PC-3 (cell line): ENCODE data around the gene BMAL2. TPM values are rescaled to one million over a fixed set of nuclear protein-coding genes. Genes with fewer than 3 reads are reported as not detected.
A peak's percentile ranks its signal among the peaks of the same experiment; 100 is the strongest.

Source experiments
- ATAC-seq: fragments of 200-7000 bp; cut with Tn5 transposase; 2 replicates; pipeline ENCODE4 v1.9.1; 2020; ENCODE audit warnings: mild to moderate bottlenecking, moderate library complexity
- BruUV-seq: library from RNA; stranded (reverse); fragments of 400-500 nt; replicated peaks from 2 replicates; lab custom pipeline; 2021; lab: Mats Ljungman, UMichigan
- CTCF ChIA-PET: fragments of 300-600 bp; sonication (Branson Sonifier 250); formaldehyde crosslinking; loops from one replicate; lab custom pipeline; 2022; ENCODE audit warnings: antibody characterized with exemption; lab: Charles Lee
- POLR2A ChIA-PET: fragments of 300-600 bp; sonication (Branson Sonifier 250); formaldehyde crosslinking; loops from one replicate; lab custom pipeline; 2022; ENCODE audit warnings: antibody characterized with exemption; ENCODE audit not compliant: unreplicated experiment; lab: Charles Lee
- DNase-seq: peaks from one replicate; pipeline ENCODE4 v3.0.0-alpha.2; 2015
- H2AFZ ChIP-seq: fragments of 300-600 bp; sonication (generic); 2 replicates; pipeline ENCODE4 v1.6.0; 2016; ENCODE audit warnings: antibody characterized with exemption, low read length
- H3F3A ChIP-seq: fragments of 300-600 bp; sonication (generic); one replicate; pipeline ENCODE4 v1.6.0; 2017; ENCODE audit warnings: antibody characterized with exemption, low read length, control low read depth, mild to moderate bottlenecking; ENCODE audit not compliant: unreplicated experiment
- H3K27ac ChIP-seq: fragments of 300-600 bp; sonication (generic); 2 replicates; pipeline ENCODE4 v1.5.1; 2016; ENCODE audit warnings: mild to moderate bottlenecking, low read length
- H3K27me3 ChIP-seq: fragments of 300-600 bp; sonication (generic); 2 replicates; pipeline ENCODE4 v1.6.1; 2016; ENCODE audit warnings: low read length, mixed read lengths
- H3K36me3 ChIP-seq: fragments of 300-600 bp; sonication (generic); 2 replicates; pipeline ENCODE4 v1.6.1; 2016; ENCODE audit warnings: low read depth, mixed run types, low read length, mixed read lengths
- H3K4me1 ChIP-seq: fragments of 300-600 bp; sonication (generic); 2 replicates; pipeline ENCODE4 v1.5.1; 2016; ENCODE audit warnings: low read length; ENCODE audit not compliant: insufficient read depth
- H3K4me2 ChIP-seq: fragments of 300-600 bp; sonication (generic); 2 replicates; pipeline ENCODE4 v1.6.0; 2016; ENCODE audit warnings: low read length
- H3K4me3 ChIP-seq: fragments of 300-600 bp; sonication (generic); 2 replicates; pipeline ENCODE4 v1.5.1; 2016; ENCODE audit warnings: mild to moderate bottlenecking, low read length, mixed read lengths
- H3K79me2 ChIP-seq: fragments of 300-600 bp; sonication (generic); 2 replicates; pipeline ENCODE4 v1.6.1; 2017; ENCODE audit warnings: low read length, mixed read lengths
- H3K9ac ChIP-seq: fragments of 300-600 bp; sonication (generic); 2 replicates; pipeline ENCODE4 v1.6.0; 2016; ENCODE audit warnings: mild to moderate bottlenecking, low read length
- H3K9me2 ChIP-seq: fragments of 300-600 bp; sonication (generic); replicated peaks from 2 replicates; pipeline ENCODE4 v1.6.1; 2016; ENCODE audit warnings: mixed run types, low read length, mixed read lengths
- H3K9me3 ChIP-seq: fragments of 300-600 bp; sonication (generic); 2 replicates; pipeline ENCODE4 v1.6.1; 2016; ENCODE audit warnings: low read length, mixed read lengths
- H4K20me1 ChIP-seq: fragments of 300-600 bp; sonication (generic); 2 replicates; pipeline ENCODE4 v1.6.1; 2016; ENCODE audit warnings: low read length, mixed read lengths
- EZH2 ChIP-seq: fragments of 300-600 bp; sonication (generic); IDR thresholded peaks from one replicate; pipeline ENCODE4 v1.6.1; 2017; ENCODE audit warnings: antibody characterized with exemption, mild to moderate bottlenecking, low read length; ENCODE audit not compliant: unreplicated experiment
- EZH2phosphoT487 ChIP-seq: fragments of 300-600 bp; sonication (generic); IDR thresholded peaks from 2 replicates; pipeline ENCODE4 v1.6.1; 2018; ENCODE audit warnings: mild to moderate bottlenecking, antibody characterized with exemption, low read length, borderline replicate concordance
- intact Hi-C: fragments of 100-400 bp; cut with micrococcal nuclease; formaldehyde crosslinking; loops from 2 replicates; pipeline ENCODE4 v1.9.0; 2023
- total RNA-seq: library from RNA; depleted of rRNA; stranded (reverse); fragments of >200 nt; gene quantifications from 2 replicates; pipeline ENCODE4 v1.2.3, GENCODE V29; 2014
- TF ChIP-seq, protein P1 (sequence below): fragments of 300-600 bp; sonication (generic); conservative IDR thresholded peaks from 2 replicates; pipeline ENCODE4 v1.5.1; 2017; ENCODE audit warnings: antibody characterized with exemption, low read depth, mild to moderate bottlenecking, low read length

The BMAL2 gene
- total RNA-seq, 1 experiment from 2014 or later = 137 TPM

DNA sequence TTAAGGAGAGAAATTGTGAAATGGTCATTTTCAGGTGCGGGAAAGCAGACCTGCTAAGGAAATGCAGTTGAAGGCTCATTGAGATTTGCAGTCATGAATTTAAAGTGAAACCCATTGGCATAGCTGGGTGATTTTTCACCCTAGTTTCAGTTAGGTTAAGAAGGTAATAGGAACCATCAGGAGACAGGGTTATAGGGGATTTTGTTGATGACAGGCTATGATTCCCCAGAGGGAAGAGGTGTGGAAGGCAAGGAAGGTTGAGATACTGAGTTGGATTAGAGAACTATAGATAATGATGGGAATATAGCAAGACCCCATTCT, 22.7 kb upstream of the BMAL2 start:
- H3K4me1 ChIP-seq = peaks cover 2% of the 10 kb centered on the region
- no peaks in the 10 kb centered on the region for H3K9me3 ChIP-seq
- H3K79me2 ChIP-seq = no peaks in the 10 kb centered on the region
- no peak overlapping the region for H3K27ac ChIP-seq
- no peaks in the 10 kb centered on the region for H3F3A ChIP-seq
- H3K27me3 ChIP-seq = no peaks in the 10 kb centered on the region
- TF ChIP-seq EZH2phosphoT487 (no peak), EZH2 (no peak)
- TF ChIP-seq, protein P1, sequence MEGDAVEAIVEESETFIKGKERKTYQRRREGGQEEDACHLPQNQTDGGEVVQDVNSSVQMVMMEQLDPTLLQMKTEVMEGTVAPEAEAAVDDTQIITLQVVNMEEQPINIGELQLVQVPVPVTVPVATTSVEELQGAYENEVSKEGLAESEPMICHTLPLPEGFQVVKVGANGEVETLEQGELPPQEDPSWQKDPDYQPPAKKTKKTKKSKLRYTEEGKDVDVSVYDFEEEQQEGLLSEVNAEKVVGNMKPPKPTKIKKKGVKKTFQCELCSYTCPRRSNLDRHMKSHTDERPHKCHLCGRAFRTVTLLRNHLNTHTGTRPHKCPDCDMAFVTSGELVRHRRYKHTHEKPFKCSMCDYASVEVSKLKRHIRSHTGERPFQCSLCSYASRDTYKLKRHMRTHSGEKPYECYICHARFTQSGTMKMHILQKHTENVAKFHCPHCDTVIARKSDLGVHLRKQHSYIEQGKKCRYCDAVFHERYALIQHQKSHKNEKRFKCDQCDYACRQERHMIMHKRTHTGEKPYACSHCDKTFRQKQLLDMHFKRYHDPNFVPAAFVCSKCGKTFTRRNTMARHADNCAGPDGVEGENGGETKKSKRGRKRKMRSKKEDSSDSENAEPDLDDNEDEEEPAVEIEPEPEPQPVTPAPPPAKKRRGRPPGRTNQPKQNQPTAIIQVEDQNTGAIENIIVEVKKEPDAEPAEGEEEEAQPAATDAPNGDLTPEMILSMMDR = no peak
- no TSS peak for BruUV-seq
- no peak overlapping the region for H3K4me3 ChIP-seq
- DNase-seq (no peak), ATAC-seq (no peak)
- H3K9me2 ChIP-seq = no peaks in the 10 kb centered on the region
- ChIA-PET POLR2A (interaction anchor here (0.6 kb wide), 1 partner anchor 34 kb away, joined by 3 read pairs; no protein-coding TSS in a partner anchor), CTCF (no interaction called here)
- H3K4me2 ChIP-seq = no peak overlapping the region
- H2AFZ ChIP-seq = no peak overlapping the region
- peaks cover 12% of the 10 kb centered on the region; the same call in 1 of the 2 replicates for H3K36me3 ChIP-seq
- H3K9ac ChIP-seq = no peak overlapping the region
- intact Hi-C loops = loop anchor here (5.0 to 10.0 kb wide), 3 partner anchors 273 to 455 kb away; no protein-coding TSS in a partner anchor
- H4K20me1 ChIP-seq = no peaks in the 10 kb centered on the region

DNA sequence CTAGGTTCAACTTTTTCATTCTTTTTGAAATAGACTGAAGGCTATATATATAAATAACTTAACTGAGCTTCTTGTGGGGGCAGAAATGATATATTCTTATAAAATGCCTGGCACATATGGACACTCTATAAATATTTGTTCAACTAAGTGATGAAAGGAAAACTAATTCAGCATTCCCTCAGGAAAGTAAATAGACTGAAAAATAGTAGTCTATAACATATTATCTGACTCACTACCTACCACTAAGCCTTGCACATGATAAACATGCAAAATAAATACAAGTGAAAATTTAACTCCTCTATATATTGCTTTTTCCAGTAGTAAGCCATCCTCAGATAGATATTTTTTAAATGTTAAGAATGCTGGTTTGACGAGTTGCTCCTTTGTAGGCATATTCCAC, 15.7 kb upstream of the BMAL2 start:
- no peak for TF ChIP-seq EZH2phosphoT487
- TF ChIP-seq, protein P1 = no peak
- no peak for TF ChIP-seq EZH2
- Histone ChIP-seq H3K27me3 (no peaks in the 10 kb centered on the region), H3K9me2 (no peaks in the 10 kb centered on the region), H3K9me3 (no peaks in the 10 kb centered on the region), H3F3A (peaks cover 10% of the 10 kb centered on the region), H3K36me3 (peaks cover 13% of the 10 kb centered on the region; the same call in 1 of the 2 replicates), H3K4me3 (peak overlapping the region; percentile 18), H3K27ac (peak overlapping the region; percentile 76), H3K9ac (peak overlapping the region; percentile 51), H3K79me2 (no peaks in the 10 kb centered on the region), H3K4me2 (peak overlapping the region; percentile 66), H2AFZ (no peak overlapping the region), H3K4me1 (peaks cover 52% of the 10 kb centered on the region), H4K20me1 (no peaks in the 10 kb centered on the region)
- CTCF ChIA-PET = interaction anchor here (0.5 to 1.5 kb wide), 2 partner anchors 11 to 118 kb away, joined by 6 read pairs; no protein-coding TSS in a partner anchor
- peak; percentile 88 for DNase-seq
- ATAC-seq = peak; percentile 80
- no TSS peak for BruUV-seq
- intact Hi-C loops = loop anchor here (1.0 to 5.0 kb wide), 3 partner anchors 14 to 380 kb away; partner anchors contain the start of genes FGFR1OP2 and INTS13
- POLR2A ChIA-PET = interaction anchor here (0.5 to 1.0 kb wide), 2 partner anchors 13 to 18 kb away, joined by 3 to 19 read pairs; no protein-coding TSS in a partner anchor

GRCh38 chr12:27319409-27319808, 13.2 kb upstream of the BMAL2 start:
- Histone ChIP-seq H3F3A (peaks cover 10% of the 10 kb centered on the region), H3K4me2 (peak overlapping the region; percentile 37), H3K9me3 (no peaks in the 10 kb centered on the region), H3K36me3 (peaks cover 22% of the 10 kb centered on the region), H3K9ac (peak overlapping the region; percentile 30; the same call in 1 of the 2 replicates), H2AFZ (no peak overlapping the region), H3K79me2 (no peaks in the 10 kb centered on the region), H3K4me1 (peaks cover 52% of the 10 kb centered on the region), H3K4me3 (no peak overlapping the region), H3K27me3 (no peaks in the 10 kb centered on the region), H3K27ac (peak overlapping the region; percentile 70), H3K9me2 (no peaks in the 10 kb centered on the region), H4K20me1 (no peaks in the 10 kb centered on the region)
- intact Hi-C loops = loop anchor here (1.0 to 5.0 kb wide), 2 partner anchors 65 to 382 kb away; partner anchors contain the start of genes FGFR1OP2 and INTS13
- TF ChIP-seq, protein P1 = no peak
- no peak for TF ChIP-seq EZH2
- TF ChIP-seq EZH2phosphoT487 = no peak
- ChIA-PET CTCF (interaction anchor here (0.5 kb wide), 1 partner anchor 491 kb away, joined by 3 read pairs; no protein-coding TSS in a partner anchor), POLR2A (interaction anchor here (0.7 to 1.6 kb wide), 2 partner anchors 12 to 47 kb away, joined by 3 to 11 read pairs; no protein-coding TSS in a partner anchor)
- peak; percentile 81 for DNase-seq
- ATAC-seq = peak; percentile 58
- BruUV-seq = no TSS peak
